GM19193 (cell line): ENCODE results near the gene ZP1.

ENCODE experiments used
- POLR2A ChIP-seq: IDR thresholded peaks from 4 replicates; pipeline ENCODE4 v1.6.1; 2011; ENCODE audit not compliant: insufficient read depth, insufficient read length; ENCODE audit errors: extremely low read depth

Gene ZP1

GRCh38 chr11:60840470-60841430 is 26.6 kb upstream of the ZP1 start:
- TF ChIP-seq POLR2A = no peak

- peak; percentile 57 for TF ChIP-seq POLR2A
Measured at GRCh38 chr11:60841797-60842667, 25.3 kb upstream of the ZP1 start, which contains the start of gene CCDC86. Gene CCDC86, plus strand, starts transcription at chr11:60842113. Its CDS starts 12 bp downstream, at chr11:60842125.

GRCh38 chr11:60842668-60843600 is 24.4 kb upstream of the ZP1 start:
- TF ChIP-seq POLR2A = no peak

- no peak for TF ChIP-seq POLR2A
Measured at GRCh38 chr11:60844045-60844869, 23.1 kb upstream of the ZP1 start.

- no peak for TF ChIP-seq POLR2A
Measured at GRCh38 chr11:60844870-60845221, 22.5 kb upstream of the ZP1 start.

- no peak for TF ChIP-seq POLR2A
Measured at GRCh38 chr11:60845338-60845737, 22.0 kb upstream of the ZP1 start.

GRCh38 chr11:60847281-60847680 is 20.1 kb upstream of the ZP1 start:
- no peak for TF ChIP-seq POLR2A

- TF ChIP-seq POLR2A = no peak
Measured at GRCh38 chr11:60847896-60848295, 19.4 kb upstream of the ZP1 start.

GRCh38 chr11:60848714-60849151 is 18.6 kb upstream of the ZP1 start:
- TF ChIP-seq POLR2A = no peak

- no peak for TF ChIP-seq POLR2A
Measured at GRCh38 chr11:60849641-60850520, 17.5 kb upstream of the ZP1 start.

GRCh38 chr11:60851327-60852104 is 15.8 kb upstream of the ZP1 start:
- TF ChIP-seq POLR2A = no peak

- no peak for TF ChIP-seq POLR2A
Measured at GRCh38 chr11:60852117-60852981, 15.0 kb upstream of the ZP1 start.
